GM12801 (cell line): ENCODE results near the gene FALEC.

Source experiments
- TF ChIP-seq, protein P1 (sequence below): IDR thresholded peaks from one replicate; pipeline ENCODE4 v1.5.1; 2011; ENCODE audit warnings: control low read depth; ENCODE audit not compliant: insufficient read length; ENCODE audit errors: extremely low read depth

Gene FALEC

DNA sequence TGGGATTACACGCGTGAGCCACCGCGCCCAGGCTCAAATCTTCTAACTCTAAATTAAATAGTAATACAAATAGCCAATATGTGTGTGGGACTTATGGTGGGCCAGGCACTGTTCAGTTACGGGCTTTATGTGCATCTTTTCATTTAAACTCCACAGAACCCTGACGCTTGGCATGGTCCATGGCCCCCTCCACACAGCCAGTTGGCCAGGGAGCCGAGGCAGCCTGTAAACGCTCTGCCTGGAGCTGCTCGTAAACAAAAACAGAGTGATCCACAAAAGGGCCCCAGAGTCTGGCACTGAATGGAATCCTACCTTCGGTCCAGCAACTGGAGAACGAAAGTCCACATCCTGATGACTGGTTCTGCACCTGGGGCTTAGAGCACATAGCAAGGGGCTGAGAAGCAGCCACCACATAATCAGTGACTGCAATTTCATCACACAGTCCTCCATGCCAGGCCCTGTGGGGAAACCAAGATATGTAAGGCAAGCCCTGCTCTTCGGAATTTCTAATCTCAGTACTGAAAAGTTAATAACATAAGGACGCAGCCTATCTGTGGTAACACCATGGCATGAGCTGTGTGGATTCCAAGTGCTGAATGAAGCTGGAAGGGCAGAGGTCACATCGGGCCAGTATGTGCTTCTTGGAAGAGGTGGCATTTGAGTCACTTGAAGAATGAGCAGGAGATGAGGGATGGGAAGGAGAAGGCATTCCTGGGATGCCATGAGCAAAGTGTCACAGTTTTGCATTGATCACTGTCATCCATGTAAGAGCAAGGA is 20.1 kb downstream of the FALEC start:
- TF ChIP-seq, protein P1, sequence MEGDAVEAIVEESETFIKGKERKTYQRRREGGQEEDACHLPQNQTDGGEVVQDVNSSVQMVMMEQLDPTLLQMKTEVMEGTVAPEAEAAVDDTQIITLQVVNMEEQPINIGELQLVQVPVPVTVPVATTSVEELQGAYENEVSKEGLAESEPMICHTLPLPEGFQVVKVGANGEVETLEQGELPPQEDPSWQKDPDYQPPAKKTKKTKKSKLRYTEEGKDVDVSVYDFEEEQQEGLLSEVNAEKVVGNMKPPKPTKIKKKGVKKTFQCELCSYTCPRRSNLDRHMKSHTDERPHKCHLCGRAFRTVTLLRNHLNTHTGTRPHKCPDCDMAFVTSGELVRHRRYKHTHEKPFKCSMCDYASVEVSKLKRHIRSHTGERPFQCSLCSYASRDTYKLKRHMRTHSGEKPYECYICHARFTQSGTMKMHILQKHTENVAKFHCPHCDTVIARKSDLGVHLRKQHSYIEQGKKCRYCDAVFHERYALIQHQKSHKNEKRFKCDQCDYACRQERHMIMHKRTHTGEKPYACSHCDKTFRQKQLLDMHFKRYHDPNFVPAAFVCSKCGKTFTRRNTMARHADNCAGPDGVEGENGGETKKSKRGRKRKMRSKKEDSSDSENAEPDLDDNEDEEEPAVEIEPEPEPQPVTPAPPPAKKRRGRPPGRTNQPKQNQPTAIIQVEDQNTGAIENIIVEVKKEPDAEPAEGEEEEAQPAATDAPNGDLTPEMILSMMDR: no peak

DNA sequence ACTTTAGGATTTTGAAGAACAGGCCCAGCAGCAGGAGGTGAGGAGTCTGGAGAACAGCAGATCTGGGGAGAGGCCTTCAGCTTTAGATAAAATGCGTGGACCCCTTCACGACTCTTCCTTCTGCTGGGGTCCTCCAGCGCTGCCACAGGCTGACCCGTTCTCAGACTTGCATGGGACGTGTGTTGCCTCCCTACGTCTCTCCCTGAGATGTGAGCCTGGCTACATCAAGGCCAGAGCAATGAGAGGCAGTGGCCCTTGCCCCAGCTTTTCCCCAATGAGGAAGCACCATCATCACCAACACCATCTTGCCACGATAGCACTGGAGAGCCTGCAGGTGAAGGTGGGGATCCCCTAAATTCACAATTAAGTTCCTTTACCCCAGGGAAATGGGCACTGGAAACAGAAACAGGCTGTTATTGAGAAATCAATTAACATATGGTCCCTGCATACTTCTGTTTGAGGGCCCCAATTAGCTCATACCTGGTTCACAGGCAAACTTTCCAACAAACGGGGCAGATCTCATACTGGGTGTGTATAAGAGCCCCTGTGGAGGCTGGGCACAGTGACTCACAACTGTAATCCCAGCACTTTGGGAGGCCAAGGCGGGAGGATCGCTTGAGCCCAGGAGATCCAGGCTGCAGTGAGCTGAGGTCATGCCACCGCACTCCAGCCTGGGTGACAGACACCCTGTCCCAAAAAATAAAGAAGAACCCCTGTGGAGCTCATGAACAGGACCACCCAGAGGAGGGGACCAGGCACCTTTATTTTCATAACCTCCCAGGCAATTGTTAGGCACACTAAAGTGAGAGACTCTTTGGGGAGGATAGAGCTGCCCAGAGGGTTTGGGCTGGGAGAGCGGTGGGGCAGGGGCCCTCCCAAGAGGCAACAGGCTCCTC is 21.5 kb downstream of the FALEC start:
- TF ChIP-seq, protein P1: no peak

DNA sequence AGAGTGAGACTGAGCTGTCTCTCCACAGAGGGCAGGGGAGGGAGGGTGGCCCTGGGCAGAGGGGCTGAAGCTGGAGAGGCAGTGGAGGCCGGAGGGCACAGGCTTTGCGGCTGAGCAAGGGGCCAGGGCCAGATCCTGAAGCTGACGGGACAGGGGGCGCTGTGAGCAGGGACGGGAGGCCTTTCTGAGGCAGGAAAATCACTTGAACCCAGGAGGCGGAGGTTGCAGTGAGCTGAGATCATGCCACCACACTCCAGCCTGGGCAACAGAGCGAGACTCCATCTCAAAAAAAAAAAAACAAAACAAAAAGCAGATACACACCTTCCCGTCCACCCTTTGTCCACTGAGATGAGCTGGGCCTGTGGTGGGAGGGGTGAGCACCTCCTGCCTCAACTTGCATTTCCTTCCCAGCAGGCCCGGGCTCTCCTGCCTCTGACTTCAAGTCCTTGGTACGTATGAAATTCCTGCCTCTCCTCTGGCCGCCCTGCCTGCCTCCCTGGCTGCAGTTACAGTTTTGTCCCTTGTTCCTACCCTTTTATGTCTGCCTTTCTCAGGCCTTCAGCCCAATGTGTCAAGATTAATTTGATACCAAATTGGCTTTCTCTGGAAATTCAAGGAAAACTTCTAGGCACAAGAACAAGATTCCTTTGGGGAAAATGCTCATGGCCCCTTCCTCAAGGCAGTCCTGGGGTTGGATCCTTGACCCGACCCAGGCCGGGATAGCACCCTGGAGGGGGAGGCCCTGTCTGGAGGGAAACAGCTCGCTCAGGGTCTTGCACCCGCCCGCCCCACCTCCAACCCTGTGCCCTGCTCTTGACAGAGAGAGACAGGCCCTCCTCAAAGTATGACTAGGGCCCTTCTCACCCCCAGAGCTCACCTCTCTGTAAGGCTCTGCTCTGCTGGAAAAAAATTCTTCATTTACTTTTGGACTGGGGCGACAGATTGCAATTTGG is 22.5 kb downstream of the FALEC start:
- TF ChIP-seq, protein P1: no peak

DNA sequence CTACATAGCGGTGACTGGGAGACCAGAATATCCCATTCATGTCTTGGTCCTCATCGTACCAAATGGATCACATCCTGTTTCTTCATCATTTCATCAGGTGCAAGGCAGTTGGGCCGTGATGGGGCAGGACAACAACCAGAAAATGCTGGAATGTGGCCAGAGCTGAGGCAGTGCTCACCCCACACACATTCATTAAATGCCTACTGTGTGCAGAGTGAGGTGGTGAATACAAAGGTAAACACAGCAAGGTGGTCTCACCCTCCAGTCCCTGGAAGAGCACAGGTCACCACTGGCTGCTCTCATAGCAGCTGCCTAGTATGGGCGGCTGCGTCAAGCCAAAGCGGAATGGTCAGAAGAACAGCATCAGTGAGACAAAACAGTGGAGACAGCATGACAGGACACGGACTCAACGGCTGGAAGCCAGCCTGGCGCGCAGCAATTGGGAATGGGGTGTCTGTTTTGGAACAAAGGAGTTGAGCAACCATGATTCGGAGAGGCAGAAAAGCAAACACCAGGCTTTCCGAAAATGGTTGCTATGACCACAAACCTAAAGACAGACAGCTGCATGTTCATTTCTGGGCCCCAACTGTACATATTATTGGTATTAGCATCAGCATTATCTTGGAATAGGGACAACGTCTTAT is 28.1 kb downstream of the FALEC start:
- TF ChIP-seq, protein P1: no peak

DNA sequence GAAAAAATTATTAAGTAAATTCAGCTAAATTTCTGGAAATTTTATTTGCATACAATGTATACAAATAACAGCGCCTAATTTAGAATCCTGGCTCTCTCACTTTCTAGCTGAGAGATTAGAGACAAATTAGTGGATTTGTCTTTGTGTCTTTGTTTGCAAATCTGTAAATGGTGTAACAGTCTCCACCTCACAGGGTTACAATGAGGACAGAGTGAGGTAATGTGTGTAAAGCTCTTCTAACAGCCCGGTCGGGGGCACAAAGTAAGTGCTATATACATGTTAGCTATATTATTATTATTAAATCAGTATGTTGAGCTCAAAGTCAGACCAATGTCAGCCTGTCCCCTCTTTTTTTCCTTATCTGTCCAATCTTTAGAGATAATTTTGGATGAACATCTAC is 28.7 kb downstream of the FALEC start:
- TF ChIP-seq, protein P1: no peak

DNA sequence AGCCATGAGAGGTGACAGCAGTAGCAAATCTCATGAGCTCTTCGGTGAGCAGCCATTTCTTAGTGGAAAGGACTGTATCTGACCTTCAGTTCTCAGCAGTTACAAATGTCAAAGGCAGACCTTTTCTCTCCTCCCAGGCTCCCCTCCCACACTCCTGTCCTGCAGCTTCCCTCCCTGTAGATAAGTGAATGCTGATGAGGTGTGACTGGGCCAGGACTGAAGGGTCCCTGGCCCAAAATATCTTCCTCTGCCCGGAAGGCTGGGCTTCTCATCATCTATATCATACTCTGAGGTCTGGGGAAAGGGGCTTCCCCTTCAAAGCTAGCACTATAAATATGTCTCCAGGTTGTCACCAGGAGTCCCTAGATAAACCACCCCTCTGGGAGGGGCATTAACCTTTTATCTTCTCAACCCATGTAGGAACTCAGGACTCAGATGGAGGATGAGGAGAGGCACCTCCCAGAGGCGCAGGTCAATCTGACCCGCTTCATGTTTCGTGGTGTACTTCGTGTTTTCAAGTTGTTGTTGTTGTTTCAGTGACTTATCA is 30.0 kb downstream of the FALEC start:
- TF ChIP-seq, protein P1: no peak
